GM19452 (cell line): Measurements from ENCODE around the gene HSF2BP.
"Not testable (repeated sequence)": the region's sequence is repeated elsewhere in the genome, so short reads cannot be mapped to it uniquely, and the experiment has no call there.

Source experiments
- ATAC-seq: cut with Tn5 transposase; IDR thresholded peaks from one replicate; pipeline ENCODE4 v1.9.1; 2021; ENCODE audit not compliant: unreplicated experiment

Gene HSF2BP

GRCh38 chr21:43659136-43660000 lies at the start of gene HSF2BP, which contains the start of gene RRP1B:
Gene HSF2BP (minus strand): TSS chr21:43659488. CDS start chr21:43658096, 1,392 bp downstream.
Gene RRP1B (plus strand): TSS chr21:43659560. CDS start chr21:43659665, 105 bp downstream.
- ATAC-seq = peak; percentile 71

GRCh38 chr21:43708745-43709381 lies 49.6 kb upstream of the HSF2BP start:
- ATAC-seq = no peak

- ATAC-seq = no peak
Observed at GRCh38 chr21:43707462-43707861, 48.2 kb upstream of the HSF2BP start.

GRCh38 chr21:43703035-43703880 lies 44.0 kb upstream of the HSF2BP start:
- ATAC-seq = no peak

GRCh38 chr21:43702785-43703034 lies 43.4 kb upstream of the HSF2BP start:
- ATAC-seq = no peak

GRCh38 chr21:43701936-43702784 lies 42.9 kb upstream of the HSF2BP start:
- no peak for ATAC-seq

GRCh38 chr21:43699933-43700599 lies 40.8 kb upstream of the HSF2BP start:
- no peak for ATAC-seq

- ATAC-seq = not testable (repeated sequence)
Observed at GRCh38 chr21:43699492-43699777, 40.1 kb upstream of the HSF2BP start.

GRCh38 chr21:43697758-43698643 lies 38.7 kb upstream of the HSF2BP start:
- ATAC-seq = no peak

GRCh38 chr21:43696214-43696613 lies 36.9 kb upstream of the HSF2BP start:
- no peak for ATAC-seq

- ATAC-seq = no peak
Observed at GRCh38 chr21:43694437-43695079, 35.3 kb upstream of the HSF2BP start.

GRCh38 chr21:43693981-43694380 lies 34.7 kb upstream of the HSF2BP start:
- ATAC-seq = no peak

GRCh38 chr21:43692949-43693348 lies 33.7 kb upstream of the HSF2BP start:
- no peak for ATAC-seq

- no peak for ATAC-seq
Observed at GRCh38 chr21:43691801-43692200, 32.5 kb upstream of the HSF2BP start.

- ATAC-seq = no peak
Observed at GRCh38 chr21:43691086-43691795, 32.0 kb upstream of the HSF2BP start.

GRCh38 chr21:43690346-43690745 lies 31.1 kb upstream of the HSF2BP start:
- no peak for ATAC-seq

- no peak for ATAC-seq
Observed at GRCh38 chr21:43689556-43690337, 30.5 kb upstream of the HSF2BP start.
